GM12878 (cell line): ENCODE measurements around the gene NT5C. TPM values are rescaled to one million over a fixed set of nuclear protein-coding genes. Genes with fewer than 3 reads are reported as not detected.

Experiments used
- ATAC-seq: fragments of 200-7000 bp; cut with Tn5 transposase; 3 replicates; pipeline ENCODE4 v1.9.1; 2020; ENCODE audit warnings: mild to moderate bottlenecking, moderate library complexity
- BruUV-seq: library from RNA; stranded (reverse); fragments of 400-500 nt; replicated peaks from 2 replicates; lab custom pipeline; 2021; lab: Mats Ljungman, UMichigan
- CTCF ChIA-PET: fragments of 300-600 bp; sonication (Branson Sonifier 250); formaldehyde crosslinking; extraction: SDS; loops from one replicate; lab custom pipeline; 2021; ENCODE audit warnings: inconsistent platforms; lab: Yijun Ruan, JAX
- POLR2A ChIA-PET: fragments of 350-600 bp; formaldehyde crosslinking; extraction: SDS; loops from one replicate; lab custom pipeline; 2021; ENCODE audit warnings: inconsistent platforms; lab: Charles Lee
- RAD21 ChIA-PET: fragments of 300-600 bp; sonication (Branson Sonifier 250); formaldehyde crosslinking; loops from one replicate; lab custom pipeline; 2023; ENCODE audit warnings: antibody characterized with exemption; ENCODE audit not compliant: unreplicated experiment; lab: Charles Lee
- SMC1A ChIA-PET: fragments of 300-600 bp; sonication (Branson Sonifier 250); formaldehyde crosslinking; loops from one replicate; lab custom pipeline; 2023; ENCODE audit not compliant: unreplicated experiment, uncharacterized antibody; lab: Charles Lee
- DNase-seq: peaks from one replicate; pipeline ENCODE4 v3.0.0-alpha.2; 2011; ENCODE audit warnings: low read depth, low spot score
- FAIRE-seq: peaks from 3 replicates; lab custom pipeline; 2011; peaks lifted over from hg19 to GRCh38; lab: Jason Lieb, UNC
- H2AFZ ChIP-seq: 2 replicates; pipeline ENCODE4 v1.6.0; 2011; ENCODE audit warnings: low read depth, low read length, control low read depth; ENCODE audit not compliant: control insufficient read depth
- H3K27ac ChIP-seq: 2 replicates; pipeline ENCODE4 v1.5.1; 2011; ENCODE audit warnings: control low read depth; ENCODE audit not compliant: control insufficient read depth, insufficient read depth
- H3K27me3 ChIP-seq, 2 experiments: replicated peaks in 1 of 2; 2 replicates each; pipeline versions ENCODE4 v1.6.0 to v1.6.1; 2011; ENCODE audit warnings: low read length in 1 of 2; ENCODE audit not compliant: control insufficient read depth in 2 of 2, insufficient read depth in 2 of 2
- H3K36me3 ChIP-seq, 2 experiments: 2 replicates each; pipeline ENCODE4 v1.5.1; 2011; ENCODE audit warnings: low read length in 1 of 2; ENCODE audit not compliant: control insufficient read depth in 2 of 2, insufficient read depth in 2 of 2
- H3K4me1 ChIP-seq: 2 replicates; pipeline ENCODE4 v1.6.1; 2011; ENCODE audit warnings: mild to moderate bottlenecking, low read length, moderate library complexity, mixed read lengths; ENCODE audit not compliant: control insufficient read depth, insufficient read depth
- H3K4me2 ChIP-seq: 2 replicates; pipeline ENCODE4 v1.6.0; 2011; ENCODE audit warnings: control low read depth; ENCODE audit not compliant: control insufficient read depth, insufficient read depth
- H3K4me3 ChIP-seq: fragments of 200-600 bp; sonication (generic); 2 replicates; pipeline ENCODE4 v1.5.1; 2016
- H3K79me2 ChIP-seq: 2 replicates; pipeline ENCODE4 v1.6.0; 2011; ENCODE audit warnings: low read length; ENCODE audit not compliant: control insufficient read depth, insufficient read depth
- H3K9ac ChIP-seq: 2 replicates; pipeline ENCODE4 v1.8.0; 2011; ENCODE audit warnings: low read length, control low read depth, mixed read lengths; ENCODE audit not compliant: control insufficient read depth, insufficient read depth
- H3K9me3 ChIP-seq: replicated peaks from 3 replicates; pipeline ENCODE4 v1.5.1; 2011; ENCODE audit warnings: mild to moderate bottlenecking, low read length; ENCODE audit not compliant: control insufficient read depth, insufficient read depth
- H4K20me1 ChIP-seq: 2 replicates; pipeline ENCODE4 v1.6.0; 2011; ENCODE audit not compliant: control insufficient read depth, insufficient read depth
- ZSCAN29 ChIP-seq: fragments of 450-650 bp; IDR thresholded peaks from 2 replicates; pipeline ENCODE4 v1.6.1; 2017; ENCODE audit warnings: mild to moderate bottlenecking, moderate library complexity
- ZZZ3 ChIP-seq: IDR thresholded peaks from 2 replicates; pipeline ENCODE4 v1.6.1; 2011; ENCODE audit warnings: low read depth; ENCODE audit not compliant: control insufficient read depth, insufficient read length
- whole genome bisulfite sequencing: methylation state at CpG from one replicate; pipeline ENCODE4 v1.1.6; 2016; ENCODE audit warnings: low lambda C conversion rate; ENCODE audit not compliant: insufficient replicate concordance, insufficient coverage; ENCODE audit errors: missing lambda C conversion rate; 5-methylcytosine and 5-hydroxymethylcytosine counted together
- in situ Hi-C: fragments of 300-500 bp; cut with MboI; formaldehyde crosslinking; loops from 9 replicates; pipeline ENCODE4 v1.14.3; 2018; ENCODE audit warnings: mixed read lengths
- intact Hi-C: fragments of 100-400 bp; cut with micrococcal nuclease; formaldehyde crosslinking; loops from one replicate; pipeline ENCODE4 v1.14.2; 2022; ENCODE audit not compliant: unreplicated experiment
- polyA plus RNA-seq, 11 experiments: library from polyadenylated mRNA; depleted of rRNA in 4 of 11; unstranded in 6 of 11; stranded (reverse) in 5 of 11; fragments of >200 nt; fragmentation: Nextera tagmentation in 4 of 11; fragmentation: Illumina TruSeq in 1 of 11; extraction: Ambion mirVana in 4 of 11; extraction: Trizol in 1 of 11; gene quantifications; 1 replicate in 1 of 11; 2 replicates in 10 of 11; pipeline versions ENCODE4 v1.2.1 to v1.2.3, GENCODE V29; 2011 to 2016; ENCODE audit warnings: inconsistent platforms in 2 of 11, missing spikeins in 2 of 11, low read depth in 1 of 11
- total RNA-seq, 4 experiments: library from RNA; depleted of rRNA in 3 of 4; stranded (reverse); fragments of >200 nt in 3 of 4; fragmentation: Illumina TruSeq in 1 of 4; extraction: Trizol in 1 of 4; gene quantifications; 2 replicates each; pipeline versions ENCODE4 v1.2.1 to v1.2.3, GENCODE V29; 2013 to 2021
- TF ChIP-seq, protein P1 (sequence below): fragments of 450-650 bp; IDR thresholded peaks from 2 replicates; pipeline ENCODE4 v1.6.1; 2017; ENCODE audit warnings: low read depth, mild to moderate bottlenecking, moderate library complexity
- TF ChIP-seq, protein P2 (sequence below): fragments of 450-650 bp; IDR thresholded peaks from 2 replicates; pipeline ENCODE4 v1.6.1; 2016; ENCODE audit warnings: mild to moderate bottlenecking

NT5C gene
- total and polyA plus RNA-seq, 10 of the 15 experiments (the other 5 are each of a cell fraction or from before 2014, with no cell fraction given): 3.7 to 158 (median 63.9) TPM

DNA sequence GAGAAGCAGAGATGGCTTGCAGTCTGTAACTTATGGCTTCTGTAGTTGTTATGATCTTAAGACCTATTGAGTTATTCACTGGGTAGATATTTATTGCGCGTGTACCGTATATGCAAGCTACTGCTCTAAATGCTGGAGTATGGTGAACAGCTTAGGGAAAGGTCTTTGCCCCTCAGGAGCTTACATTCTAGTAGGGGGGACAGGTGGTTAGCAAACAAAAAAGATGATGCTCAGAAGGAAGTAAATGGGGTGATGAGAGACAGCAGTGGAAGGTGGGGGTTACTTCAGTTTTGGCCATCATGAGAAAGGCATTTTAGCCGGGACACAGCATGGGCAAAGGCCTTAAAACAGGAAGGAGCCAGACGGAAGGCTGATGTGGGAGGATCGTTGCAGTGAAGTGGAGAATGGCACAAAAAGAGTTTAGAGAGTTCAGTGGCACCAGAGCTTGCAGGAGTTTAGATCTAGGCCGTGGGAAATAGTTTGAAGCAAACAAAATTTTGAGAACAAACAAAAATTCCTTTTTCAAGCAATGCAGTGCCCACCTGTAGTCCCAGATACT is 19.7 kb downstream of the NT5C start:
- H3K9me3 ChIP-seq: no peaks in the 10 kb centered on the region
- H3K27me3 ChIP-seq: no peaks in the 10 kb centered on the region; a peak in 1 of 4 replicates
- intact Hi-C loops (loop anchor here (5.0 kb wide), 2 partner anchors 150 to 300 kb away; no protein-coding TSS in a partner anchor), in situ Hi-C loops (loop anchor here (5.0 kb wide), 1 partner anchor 90 kb away; no protein-coding TSS in a partner anchor)
- TSS peak; percentile 73 for BruUV-seq
- H3K4me2 ChIP-seq: peak overlapping the region; percentile 97
- TF ChIP-seq, protein P1, sequence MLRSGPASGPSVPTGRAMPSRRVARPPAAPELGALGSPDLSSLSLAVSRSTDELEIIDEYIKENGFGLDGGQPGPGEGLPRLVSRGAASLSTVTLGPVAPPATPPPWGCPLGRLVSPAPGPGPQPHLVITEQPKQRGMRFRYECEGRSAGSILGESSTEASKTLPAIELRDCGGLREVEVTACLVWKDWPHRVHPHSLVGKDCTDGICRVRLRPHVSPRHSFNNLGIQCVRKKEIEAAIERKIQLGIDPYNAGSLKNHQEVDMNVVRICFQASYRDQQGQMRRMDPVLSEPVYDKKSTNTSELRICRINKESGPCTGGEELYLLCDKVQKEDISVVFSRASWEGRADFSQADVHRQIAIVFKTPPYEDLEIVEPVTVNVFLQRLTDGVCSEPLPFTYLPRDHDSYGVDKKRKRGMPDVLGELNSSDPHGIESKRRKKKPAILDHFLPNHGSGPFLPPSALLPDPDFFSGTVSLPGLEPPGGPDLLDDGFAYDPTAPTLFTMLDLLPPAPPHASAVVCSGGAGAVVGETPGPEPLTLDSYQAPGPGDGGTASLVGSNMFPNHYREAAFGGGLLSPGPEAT: no peak
- TF ChIP-seq ZZZ3: no peak
- no peak for TF ChIP-seq ZSCAN29
- TF ChIP-seq, protein P2, sequence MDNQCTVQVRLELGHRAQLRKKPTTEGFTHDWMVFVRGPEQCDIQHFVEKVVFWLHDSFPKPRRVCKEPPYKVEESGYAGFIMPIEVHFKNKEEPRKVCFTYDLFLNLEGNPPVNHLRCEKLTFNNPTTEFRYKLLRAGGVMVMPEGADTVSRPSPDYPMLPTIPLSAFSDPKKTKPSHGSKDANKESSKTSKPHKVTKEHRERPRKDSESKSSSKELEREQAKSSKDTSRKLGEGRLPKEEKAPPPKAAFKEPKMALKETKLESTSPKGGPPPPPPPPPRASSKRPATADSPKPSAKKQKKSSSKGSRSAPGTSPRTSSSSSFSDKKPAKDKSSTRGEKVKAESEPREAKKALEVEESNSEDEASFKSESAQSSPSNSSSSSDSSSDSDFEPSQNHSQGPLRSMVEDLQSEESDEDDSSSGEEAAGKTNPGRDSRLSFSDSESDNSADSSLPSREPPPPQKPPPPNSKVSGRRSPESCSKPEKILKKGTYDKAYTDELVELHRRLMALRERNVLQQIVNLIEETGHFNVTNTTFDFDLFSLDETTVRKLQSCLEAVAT: peak; percentile 42; the same call in 1 of the 2 replicates
- ATAC-seq: no peak
- POLR2A ChIA-PET: interaction anchor here (0.5 to 3.5 kb wide), 6 partner anchors 19 to 297 kb away, joined by 3 to 11 read pairs (median 4); partner anchors contain the start of gene NT5C
- no peak for FAIRE-seq
- peaks cover 0 to 10% of the 10 kb centered on the region in 2 experiments; a peak in 1 of 4 replicates for H3K36me3 ChIP-seq
- SMC1A ChIA-PET: interaction anchor here (0.9 to 8.1 kb wide), 9 partner anchors 20 to 94 kb away, joined by 3 to 134 read pairs (median 6); partner anchors contain the start of genes NT5C and NUP85
- H4K20me1 ChIP-seq: no peaks in the 10 kb centered on the region
- WGBS: 90% methylated on average over 7 of the region's 7 CpGs
- H3K4me1 ChIP-seq: peaks cover 38% of the 10 kb centered on the region
- H3K27ac ChIP-seq: no peak overlapping the region
- RAD21 ChIA-PET: interaction anchor here (0.6 to 5.5 kb wide), 5 partner anchors 19 to 428 kb away, joined by 3 to 131 read pairs (median 10); partner anchors contain the start of genes NT5C and NUP85
- no peak overlapping the region for H2AFZ ChIP-seq
- CTCF ChIA-PET: interaction anchor here (0.9 to 9.3 kb wide), 13 partner anchors 21 to 300 kb away, joined by 3 to 293 read pairs (median 7); partner anchors contain the start of genes MRPL58, NT5C and NUP85
- DNase-seq: no peak
- no peak overlapping the region for H3K9ac ChIP-seq
- peak overlapping the region; percentile 97; the same call in 1 of the 2 replicates for H3K4me3 ChIP-seq
- peaks cover 15% of the 10 kb centered on the region for H3K79me2 ChIP-seq
